ENCODE data around the gene SUGCT. TPM values are rescaled to one million over a fixed set of nuclear protein-coding genes. Genes with fewer than 3 reads are reported as not detected.

SUGCT gene
- total RNA-seq, 1 donor from 2014 or later: 11.9 TPM

- H3K27ac Mint-ChIP-seq (ENCODE audit: unreplicated experiment): peak overlapping the region; percentile 83
Observed at GRCh38 chr7:40231796-40232195, 97.0 kb downstream of the SUGCT start.

DNA sequence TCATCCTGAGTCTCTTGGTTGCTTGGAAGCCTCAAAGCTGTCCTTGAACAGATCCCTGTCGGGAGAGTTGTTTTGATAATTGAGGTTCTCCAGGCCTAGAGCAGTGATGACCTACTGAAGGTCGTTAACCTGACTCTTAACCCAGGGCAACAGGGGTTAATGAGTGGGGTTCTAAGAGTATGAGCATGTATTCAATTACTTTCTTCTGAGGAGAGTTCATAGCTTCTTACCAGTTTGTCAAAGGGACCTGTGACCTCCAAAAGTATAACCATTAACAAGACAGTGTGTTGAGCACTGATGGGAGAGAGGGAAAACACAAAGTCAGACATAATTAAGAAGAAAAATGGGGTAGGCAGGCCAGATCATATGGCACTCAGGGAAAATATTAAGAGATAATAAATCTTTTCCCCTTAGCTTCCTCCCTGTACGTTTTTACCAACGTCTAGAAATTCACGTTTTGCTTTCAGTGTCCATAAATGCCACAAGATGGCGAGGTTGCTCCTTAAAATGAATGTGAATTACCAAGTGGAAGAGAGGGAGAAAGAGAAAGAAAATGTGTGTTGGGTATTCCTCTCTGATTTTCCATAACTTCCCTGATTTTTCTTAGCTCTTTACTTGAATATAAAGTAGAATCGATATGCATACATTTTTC lies 97.6 kb downstream of the SUGCT start:
- Mint-ChIP-seq H3K9me3 (ENCODE audit: unreplicated experiment) (no peaks in the 10 kb centered on the region), H3K4me3 (ENCODE audit: unreplicated experiment) (no peak overlapping the region), H3K27me3 (ENCODE audit: unreplicated experiment) (no peaks in the 10 kb centered on the region), H3K36me3 (ENCODE audit: unreplicated experiment) (peaks cover 8% of the 10 kb centered on the region), H3K4me1 (ENCODE audit: unreplicated experiment) (peaks cover 11% of the 10 kb centered on the region), H3K27ac (ENCODE audit: unreplicated experiment) (peak overlapping the region; percentile 83)
- TF ChIP-seq CTCF (IDR thresholded peaks at IDR 0.05): peak; percentile 78
- DNase-seq (ENCODE audit: extremely low spot score, unreplicated experiment): no peak

More at GRCh38 chr7:40231796-40232195, 97.0 kb downstream of the SUGCT start:
- TF ChIP-seq CTCF (IDR thresholded peaks at IDR 0.05): no peak
- peaks cover 11% of the 10 kb centered on the region for H3K4me1 Mint-ChIP-seq (ENCODE audit: unreplicated experiment)
- no peak for DNase-seq (ENCODE audit: extremely low spot score, unreplicated experiment)
- H3K36me3 Mint-ChIP-seq (ENCODE audit: unreplicated experiment): peaks cover 8% of the 10 kb centered on the region
- no peak overlapping the region for H3K4me3 Mint-ChIP-seq (ENCODE audit: unreplicated experiment)
- no peaks in the 10 kb centered on the region for H3K9me3 Mint-ChIP-seq (ENCODE audit: unreplicated experiment)
- H3K27me3 Mint-ChIP-seq (ENCODE audit: unreplicated experiment): no peaks in the 10 kb centered on the region

DNA sequence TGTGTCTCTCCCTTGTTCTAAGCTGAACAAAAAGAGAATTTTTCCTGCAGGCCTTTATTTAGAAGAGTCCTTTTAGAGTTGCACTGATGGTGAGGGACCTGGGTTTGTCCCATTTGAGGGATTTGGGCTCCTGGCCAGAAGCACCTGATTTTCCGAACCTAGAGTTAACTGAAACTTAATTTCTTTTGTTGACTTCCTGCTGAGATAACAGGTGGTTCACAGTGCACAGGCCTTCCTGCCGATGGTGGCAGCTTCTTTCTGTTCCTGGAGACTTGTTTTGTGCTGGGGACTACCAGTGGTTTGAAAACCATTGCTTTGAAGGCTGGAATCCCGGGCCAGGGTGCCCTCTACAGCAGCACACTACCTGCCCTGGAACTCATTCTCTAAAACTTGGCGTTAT lies 99.2 kb downstream of the SUGCT start:
- H3K27me3 Mint-ChIP-seq (ENCODE audit: unreplicated experiment): no peaks in the 10 kb centered on the region
- DNase-seq (ENCODE audit: extremely low spot score, unreplicated experiment): no peak
- no peak overlapping the region for H3K27ac Mint-ChIP-seq (ENCODE audit: unreplicated experiment)
- peaks cover 3% of the 10 kb centered on the region for H3K36me3 Mint-ChIP-seq (ENCODE audit: unreplicated experiment)
- no peak for TF ChIP-seq CTCF (IDR thresholded peaks at IDR 0.05)
- H3K4me1 Mint-ChIP-seq (ENCODE audit: unreplicated experiment): peaks cover 11% of the 10 kb centered on the region
- H3K4me3 Mint-ChIP-seq (ENCODE audit: unreplicated experiment): no peak overlapping the region
- no peaks in the 10 kb centered on the region for H3K9me3 Mint-ChIP-seq (ENCODE audit: unreplicated experiment)

GRCh38 chr7:40234666-40235065 lies 99.9 kb downstream of the SUGCT start:
- H3K36me3 Mint-ChIP-seq (ENCODE audit: unreplicated experiment): peaks cover 3% of the 10 kb centered on the region
- TF ChIP-seq CTCF (IDR thresholded peaks at IDR 0.05): no peak
- DNase-seq (ENCODE audit: extremely low spot score, unreplicated experiment): no peak
- no peaks in the 10 kb centered on the region for H3K27me3 Mint-ChIP-seq (ENCODE audit: unreplicated experiment)
- H3K4me1 Mint-ChIP-seq (ENCODE audit: unreplicated experiment): peaks cover 11% of the 10 kb centered on the region
- no peaks in the 10 kb centered on the region for H3K9me3 Mint-ChIP-seq (ENCODE audit: unreplicated experiment)
- no peak overlapping the region for H3K4me3 Mint-ChIP-seq (ENCODE audit: unreplicated experiment)
- no peak overlapping the region for H3K27ac Mint-ChIP-seq (ENCODE audit: unreplicated experiment)

DNA sequence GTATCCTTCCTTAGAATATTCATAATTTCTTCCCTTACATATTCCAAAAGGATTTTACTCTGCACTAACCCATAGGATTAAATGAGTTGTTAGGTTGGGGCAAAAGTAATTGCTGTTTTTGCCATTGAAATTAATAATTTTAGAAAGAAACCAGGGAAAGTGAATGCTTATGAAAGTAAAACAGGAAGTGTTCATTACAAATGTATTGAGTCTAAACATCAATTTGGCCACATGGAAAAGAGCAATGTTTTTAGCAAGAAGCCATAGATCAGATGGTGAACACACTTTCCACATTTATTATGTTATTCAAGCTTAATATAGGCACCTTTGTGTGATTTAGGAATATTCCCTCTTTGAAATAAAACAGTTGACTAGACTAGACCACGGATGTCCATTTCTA lies 102.9 kb downstream of the SUGCT start:
- Mint-ChIP-seq H3K36me3 (ENCODE audit: unreplicated experiment) (peaks cover 3% of the 10 kb centered on the region), H3K4me1 (ENCODE audit: unreplicated experiment) (peaks cover 1% of the 10 kb centered on the region), H3K27me3 (ENCODE audit: unreplicated experiment) (no peaks in the 10 kb centered on the region), H3K9me3 (ENCODE audit: unreplicated experiment) (no peaks in the 10 kb centered on the region), H3K4me3 (ENCODE audit: unreplicated experiment) (no peak overlapping the region), H3K27ac (ENCODE audit: unreplicated experiment) (no peak overlapping the region)
- no peak for DNase-seq (ENCODE audit: extremely low spot score, unreplicated experiment)
- no peak for TF ChIP-seq CTCF (IDR thresholded peaks at IDR 0.05)

All from osteocyte (in vitro differentiated cells).